ENCODE results near the gene ZNF81.

The ZNF81 gene

DNA sequence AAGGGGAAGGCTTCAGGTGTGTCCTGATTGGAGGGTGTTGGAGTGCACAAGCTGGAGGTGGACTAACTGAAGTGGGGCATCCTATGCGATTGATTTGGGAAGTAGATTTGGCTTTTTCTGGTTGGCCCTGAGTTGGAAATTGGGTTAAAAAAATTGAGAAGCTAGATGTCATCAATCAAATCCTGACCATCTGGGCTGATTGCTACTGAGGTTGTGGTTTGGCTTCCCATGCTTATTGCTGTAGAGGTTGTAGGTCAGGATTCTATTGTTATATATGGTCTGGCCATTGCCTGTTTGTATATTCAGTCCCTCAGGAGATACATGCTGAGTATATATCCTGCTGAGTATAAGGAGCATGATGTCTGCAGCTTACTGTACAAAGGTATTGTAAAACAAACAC, 7.7 kb upstream of the ZNF81 start:
- no peak for FAIRE-seq
- no peak for DNase-seq (ENCODE audit: insufficient read length, low spot score)
- TF ChIP-seq, protein P1, sequence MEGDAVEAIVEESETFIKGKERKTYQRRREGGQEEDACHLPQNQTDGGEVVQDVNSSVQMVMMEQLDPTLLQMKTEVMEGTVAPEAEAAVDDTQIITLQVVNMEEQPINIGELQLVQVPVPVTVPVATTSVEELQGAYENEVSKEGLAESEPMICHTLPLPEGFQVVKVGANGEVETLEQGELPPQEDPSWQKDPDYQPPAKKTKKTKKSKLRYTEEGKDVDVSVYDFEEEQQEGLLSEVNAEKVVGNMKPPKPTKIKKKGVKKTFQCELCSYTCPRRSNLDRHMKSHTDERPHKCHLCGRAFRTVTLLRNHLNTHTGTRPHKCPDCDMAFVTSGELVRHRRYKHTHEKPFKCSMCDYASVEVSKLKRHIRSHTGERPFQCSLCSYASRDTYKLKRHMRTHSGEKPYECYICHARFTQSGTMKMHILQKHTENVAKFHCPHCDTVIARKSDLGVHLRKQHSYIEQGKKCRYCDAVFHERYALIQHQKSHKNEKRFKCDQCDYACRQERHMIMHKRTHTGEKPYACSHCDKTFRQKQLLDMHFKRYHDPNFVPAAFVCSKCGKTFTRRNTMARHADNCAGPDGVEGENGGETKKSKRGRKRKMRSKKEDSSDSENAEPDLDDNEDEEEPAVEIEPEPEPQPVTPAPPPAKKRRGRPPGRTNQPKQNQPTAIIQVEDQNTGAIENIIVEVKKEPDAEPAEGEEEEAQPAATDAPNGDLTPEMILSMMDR (IDR thresholded peaks at IDR 0.05; ENCODE audit: insufficient read depth, missing control alignments): no peak

DNA sequence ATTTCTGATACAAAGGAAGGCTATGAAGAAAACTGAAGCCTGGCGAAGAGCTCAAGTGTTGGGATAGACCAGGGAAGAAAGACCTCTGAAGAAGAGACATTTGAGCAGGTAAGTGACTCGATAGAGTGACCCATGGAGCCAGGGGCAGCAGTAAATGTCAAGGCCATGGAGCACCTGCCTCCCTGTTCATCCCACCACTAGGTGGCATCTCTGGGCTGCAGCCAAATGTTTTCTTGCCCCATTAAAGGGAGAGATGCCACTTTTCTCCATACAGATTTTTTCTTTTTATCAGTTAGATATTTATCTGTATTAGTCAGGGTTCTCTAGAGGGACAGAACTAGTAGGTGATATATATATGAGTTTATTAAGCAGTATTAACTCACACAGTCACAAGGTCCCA, 4.9 kb upstream of the ZNF81 start:
- FAIRE-seq (no peak), DNase-seq (ENCODE audit: insufficient read length, low spot score) (peak; percentile 41)
- TF ChIP-seq, protein P1 (IDR thresholded peaks at IDR 0.05; ENCODE audit: insufficient read depth, missing control alignments): peak; percentile 65

DNA sequence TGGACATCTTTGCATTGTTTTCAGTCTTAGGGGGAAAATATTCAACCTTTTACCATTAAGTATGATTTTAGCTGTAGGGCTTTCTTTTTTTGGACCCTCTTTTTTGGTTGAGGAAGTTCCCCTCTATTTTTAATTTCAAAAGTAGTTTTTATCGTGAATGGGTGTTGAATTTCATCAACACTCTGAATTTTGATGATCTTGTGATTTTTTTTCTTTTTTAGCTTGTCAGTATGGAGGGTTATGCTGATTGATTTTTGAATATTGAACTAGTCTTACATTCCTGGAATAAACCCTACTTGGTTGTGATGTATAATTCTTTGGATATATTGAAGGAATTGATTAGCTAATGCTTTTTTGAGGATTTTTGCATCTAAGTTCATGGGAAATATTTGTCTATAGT, 1.7 kb downstream of the ZNF81 start:
- FAIRE-seq (no peak), DNase-seq (ENCODE audit: insufficient read length, low spot score) (no peak)
- TF ChIP-seq, protein P1 (IDR thresholded peaks at IDR 0.05; ENCODE audit: insufficient read depth, missing control alignments): no peak

DNA sequence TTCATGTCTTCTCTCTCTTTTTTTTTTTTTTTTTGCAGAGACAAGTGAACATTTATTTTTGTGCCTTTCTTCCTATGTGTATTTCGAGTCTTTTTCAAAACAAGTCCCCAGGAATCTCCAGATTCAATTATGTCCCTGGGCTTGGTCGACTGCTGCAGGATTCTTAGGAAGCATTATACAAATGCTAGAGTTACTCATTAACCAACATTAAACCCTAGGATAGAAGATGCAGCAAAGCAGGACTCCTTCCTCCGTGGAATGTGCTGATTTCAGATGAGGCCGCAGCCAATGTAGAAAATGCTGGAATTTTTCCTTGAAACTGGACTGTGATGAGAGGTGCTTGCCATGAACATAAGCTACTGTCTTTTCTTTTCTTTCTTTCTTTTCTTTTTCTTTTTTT, 3.4 kb downstream of the ZNF81 start:
- no peak for DNase-seq (ENCODE audit: insufficient read length, low spot score)
- FAIRE-seq: no peak
- TF ChIP-seq, protein P1 (IDR thresholded peaks at IDR 0.05; ENCODE audit: insufficient read depth, missing control alignments): no peak

DNA sequence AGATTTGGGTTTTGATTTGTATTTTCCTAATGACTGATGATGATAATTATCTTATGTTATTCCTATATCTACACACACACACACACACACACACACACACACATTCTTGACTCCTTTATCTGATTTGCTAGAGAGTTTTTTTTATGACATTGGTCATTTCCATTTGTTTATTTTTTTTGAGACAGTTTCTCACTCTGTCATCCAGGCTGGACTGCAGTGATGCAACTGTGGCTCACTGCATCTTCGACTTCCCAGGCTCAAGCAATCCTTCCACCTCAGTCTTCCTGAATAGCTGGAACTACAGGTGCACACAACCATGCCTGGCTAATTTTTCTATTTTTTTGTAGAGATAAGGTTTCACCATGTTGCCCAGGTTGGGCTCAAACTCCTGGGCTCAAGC, 6.7 kb downstream of the ZNF81 start:
- FAIRE-seq (no peak), DNase-seq (ENCODE audit: insufficient read length, low spot score) (no peak)
- TF ChIP-seq, protein P1 (IDR thresholded peaks at IDR 0.05; ENCODE audit: insufficient read depth, missing control alignments): no peak

DNA sequence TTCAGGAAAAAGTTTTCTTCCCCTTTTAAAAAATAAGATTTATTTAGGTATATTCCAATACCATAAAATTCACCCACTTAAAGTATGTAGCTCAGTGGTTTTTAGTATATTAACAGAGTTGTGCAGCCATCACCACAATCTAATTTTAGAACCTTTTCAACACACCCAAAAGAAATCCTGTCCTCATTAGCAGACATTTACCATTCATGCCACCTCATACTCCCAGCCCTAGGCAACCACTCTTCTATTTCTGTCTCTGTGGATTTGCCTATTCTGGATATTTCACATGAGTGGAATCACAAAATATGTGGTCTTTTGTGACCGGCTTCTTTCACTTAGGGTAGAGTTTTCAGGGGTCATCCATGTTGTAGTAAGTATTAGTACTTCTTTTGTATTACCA, 7.4 kb downstream of the ZNF81 start:
- TF ChIP-seq, protein P1 (IDR thresholded peaks at IDR 0.05; ENCODE audit: insufficient read depth, missing control alignments): no peak
- DNase-seq (ENCODE audit: insufficient read length, low spot score): no peak
- no peak for FAIRE-seq

DNA sequence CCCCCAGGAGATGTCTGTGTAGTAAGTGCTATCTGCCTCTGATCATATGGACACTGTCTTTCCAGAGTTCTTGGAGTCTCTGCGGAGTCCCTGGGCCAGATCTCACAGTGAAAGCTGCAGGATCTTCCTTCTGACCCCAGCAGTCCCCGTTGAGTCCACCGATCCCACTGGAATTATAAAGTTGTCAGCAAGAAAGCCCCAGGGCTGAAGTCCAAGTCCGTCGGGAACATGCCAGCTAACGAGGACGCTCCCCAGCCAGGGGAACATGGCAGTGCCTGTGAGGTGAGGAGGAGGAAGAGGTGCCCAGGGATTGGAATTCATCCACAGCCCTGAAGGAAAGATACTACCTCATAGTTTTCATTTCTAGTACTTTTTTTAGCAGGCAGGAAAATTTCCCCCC, 9.3 kb downstream of the ZNF81 start:
- DNase-seq (ENCODE audit: insufficient read length, low spot score) (no peak), FAIRE-seq (no peak)
- TF ChIP-seq, protein P1 (IDR thresholded peaks at IDR 0.05; ENCODE audit: insufficient read depth, missing control alignments): no peak
